Smooth muscle cell (in vitro differentiated cells): ENCODE measurements around the gene SYK. TPM values are rescaled to one million over a fixed set of nuclear protein-coding genes. Genes with fewer than 3 reads are reported as not detected.

Experiments used
- DNase-seq: peaks from one replicate; lab custom pipeline; 2025; ENCODE audit not compliant: unreplicated experiment; lab: John Stamatoyannopoulos, UW
- H2AFZ ChIP-seq: fragments of 200-600 bp; sonication (generic); 2 replicates; pipeline ENCODE4 v1.6.0; 2016; ENCODE audit warnings: antibody characterized with exemption, low read depth, mild to moderate bottlenecking
- H3F3A ChIP-seq: fragments of 200-600 bp; sonication (generic); 2 replicates; pipeline ENCODE4 v1.6.0; 2017; ENCODE audit warnings: antibody characterized with exemption, low read depth
- H3K27ac ChIP-seq: fragments of 200-600 bp; sonication (generic); 2 replicates; pipeline ENCODE4 v1.5.1; 2016; ENCODE audit warnings: low read depth, mild to moderate bottlenecking
- H3K27me3 ChIP-seq: fragments of 200-600 bp; sonication (generic); 2 replicates; pipeline ENCODE4 v1.6.1; 2016; ENCODE audit warnings: low read depth, mild to moderate bottlenecking
- H3K36me3 ChIP-seq: fragments of 200-600 bp; sonication (generic); 2 replicates; pipeline ENCODE4 v1.5.1; 2016; ENCODE audit warnings: low read depth
- H3K4me1 ChIP-seq: fragments of 200-600 bp; sonication (generic); 2 replicates; pipeline ENCODE4 v1.5.1; 2016; ENCODE audit warnings: low read depth
- H3K4me2 ChIP-seq: fragments of 200-600 bp; sonication (generic); 2 replicates; pipeline ENCODE4 v1.6.0; 2016; ENCODE audit warnings: mild to moderate bottlenecking
- H3K4me3 ChIP-seq: fragments of 200-600 bp; sonication (generic); 2 replicates; pipeline ENCODE4 v1.5.1; 2016; ENCODE audit warnings: mild to moderate bottlenecking
- H3K79me2 ChIP-seq: fragments of 200-600 bp; sonication (generic); 2 replicates; pipeline ENCODE4 v1.6.0; 2016; ENCODE audit warnings: low read depth, mild to moderate bottlenecking
- H3K9ac ChIP-seq: fragments of 200-600 bp; sonication (generic); 2 replicates; pipeline ENCODE4 v1.6.0; 2016; ENCODE audit warnings: low read depth
- H3K9me3 ChIP-seq: fragments of 200-600 bp; sonication (generic); replicated peaks from 2 replicates; pipeline ENCODE4 v1.5.1; 2016; ENCODE audit warnings: low read depth
- H4K20me1 ChIP-seq: fragments of 200-600 bp; sonication (generic); 2 replicates; pipeline ENCODE4 v1.6.0; 2016; ENCODE audit warnings: low read depth
- CTCF ChIP-seq: fragments of 200-600 bp; sonication (generic); IDR thresholded peaks from 2 replicates; pipeline ENCODE4 v1.5.1; 2017; ENCODE audit warnings: borderline replicate concordance, mild to moderate bottlenecking, antibody characterized with exemption; ENCODE audit not compliant: insufficient read depth, poor library complexity, severe bottlenecking
- WGBS: methylation state at CpG from one replicate; pipeline ENCODE4 v1.1.7; 2016; ENCODE audit warnings: low lambda C conversion rate; 5-methylcytosine and 5-hydroxymethylcytosine counted together
- polyA plus RNA-seq: library from polyadenylated mRNA; unstranded; fragments of >200 nt; fragmentation: Nextera tagmentation; extraction: Ambion mirVana; gene quantifications from 2 replicates; pipeline ENCODE4 v1.2.1, GENCODE V29; 2016
- total RNA-seq: library from RNA; depleted of rRNA; stranded (reverse); fragments of >200 nt; gene quantifications from 2 replicates; pipeline ENCODE4 v1.2.3, GENCODE V29; 2014

SYK gene
- total and polyA plus RNA-seq, 2 experiments from 2014 or later, result 0.09 TPM; not detected in 1

- Histone ChIP-seq H3K4me3 (no peak overlapping the region), H4K20me1 (no peaks in the 10 kb centered on the region), H3K4me1 (no peaks in the 10 kb centered on the region), H3F3A (no peaks in the 10 kb centered on the region), H3K79me2 (no peaks in the 10 kb centered on the region), H3K4me2 (no peak overlapping the region), H3K27me3 (no peaks in the 10 kb centered on the region), H3K9me3 (no peaks in the 10 kb centered on the region), H3K36me3 (no peaks in the 10 kb centered on the region), H2AFZ (no peak overlapping the region), H3K27ac (no peak overlapping the region), H3K9ac (no peak overlapping the region)
- TF ChIP-seq CTCF, result no peak
- no peak for DNase-seq
- WGBS, result 95% methylated on average over 3 of the region's 3 CpGs
Measured at GRCh38 chr9:90905822-90906221, 104.2 kb downstream of the SYK start.

GRCh38 chr9:90906316-90907055 is 104.9 kb downstream of the SYK start:
- no peak for TF ChIP-seq CTCF
- H3K9me3 ChIP-seq, result no peaks in the 10 kb centered on the region
- DNase-seq, result no peak
- H3K4me2 ChIP-seq, result no peak overlapping the region
- no peaks in the 10 kb centered on the region for H3K4me1 ChIP-seq
- no peaks in the 10 kb centered on the region for H3K27me3 ChIP-seq
- H3K79me2 ChIP-seq, result no peaks in the 10 kb centered on the region
- no peaks in the 10 kb centered on the region for H4K20me1 ChIP-seq
- WGBS, result 79% methylated on average over 8 of the region's 8 CpGs
- H3K9ac ChIP-seq, result no peak overlapping the region
- H3F3A ChIP-seq, result no peaks in the 10 kb centered on the region
- H2AFZ ChIP-seq, result no peak overlapping the region
- no peak overlapping the region for H3K4me3 ChIP-seq
- H3K36me3 ChIP-seq, result no peaks in the 10 kb centered on the region
- H3K27ac ChIP-seq, result no peak overlapping the region

GRCh38 chr9:90907056-90907445 is 105.4 kb downstream of the SYK start:
- no peaks in the 10 kb centered on the region for H3K27me3 ChIP-seq
- H3F3A ChIP-seq, result no peaks in the 10 kb centered on the region
- DNase-seq, result no peak
- WGBS, result 96% methylated on average over 10 of the region's 10 CpGs
- H4K20me1 ChIP-seq, result no peaks in the 10 kb centered on the region
- H3K4me1 ChIP-seq, result no peaks in the 10 kb centered on the region
- no peak for TF ChIP-seq CTCF
- no peak overlapping the region for H3K9ac ChIP-seq
- no peak overlapping the region for H3K27ac ChIP-seq
- no peak overlapping the region for H3K4me3 ChIP-seq
- no peak overlapping the region for H2AFZ ChIP-seq
- no peak overlapping the region for H3K4me2 ChIP-seq
- no peaks in the 10 kb centered on the region for H3K9me3 ChIP-seq
- H3K36me3 ChIP-seq, result no peaks in the 10 kb centered on the region
- no peaks in the 10 kb centered on the region for H3K79me2 ChIP-seq

GRCh38 chr9:90907790-90908189 is 106.2 kb downstream of the SYK start:
- Histone ChIP-seq H3K9ac (no peak overlapping the region), H3K4me2 (no peak overlapping the region), H3K79me2 (no peaks in the 10 kb centered on the region), H3K4me3 (no peak overlapping the region), H3K9me3 (no peaks in the 10 kb centered on the region), H2AFZ (no peak overlapping the region), H3K27me3 (no peaks in the 10 kb centered on the region), H3K27ac (no peak overlapping the region), H3K36me3 (no peaks in the 10 kb centered on the region), H4K20me1 (no peaks in the 10 kb centered on the region), H3K4me1 (no peaks in the 10 kb centered on the region), H3F3A (no peaks in the 10 kb centered on the region)
- WGBS, result 92% methylated on average over 4 of the region's 4 CpGs
- TF ChIP-seq CTCF, result no peak
- DNase-seq, result no peak
